ENCODE results near the gene MVB12B.

Gene MVB12B

GRCh38 chr9:126462617-126463016, 136.0 kb downstream of the MVB12B start:
- no peak overlapping the region for H3K27ac ChIP-seq (ENCODE audit: low read depth, low read length)
- H3K27me3 ChIP-seq (ENCODE audit: control insufficient read depth in 5 of 5, insufficient read depth in 4 of 5, low read length in 5 of 5), result no peaks in the 10 kb centered on the region
- no peak overlapping the region for H3K9ac ChIP-seq (ENCODE audit: low read length in 5 of 5)
- no peaks in the 10 kb centered on the region for H3K9me3 ChIP-seq (ENCODE audit: control insufficient read depth in 5 of 5, low read length in 5 of 5)
- no peaks in the 10 kb centered on the region for H3K4me1 ChIP-seq (ENCODE audit: control insufficient read depth in 5 of 5, insufficient read depth in 5 of 5, low read length in 5 of 5)
- H3K36me3 ChIP-seq (ENCODE audit: control insufficient read depth in 5 of 5, insufficient read depth in 5 of 5, low read length in 5 of 5), result peaks cover 0 to 17% (median 7%) of the 10 kb centered on the region in 5 donors
- no peak overlapping the region for H3K4me3 ChIP-seq (ENCODE audit: low read depth in 1 of 5, low read length in 5 of 5)

GRCh38 chr9:126463426-126463825, 136.8 kb downstream of the MVB12B start:
- Histone ChIP-seq H3K4me3 (ENCODE audit: low read depth in 1 of 5, low read length in 5 of 5) (no peak overlapping the region), H3K9me3 (ENCODE audit: control insufficient read depth in 5 of 5, low read length in 5 of 5) (no peaks in the 10 kb centered on the region), H3K4me1 (ENCODE audit: control insufficient read depth in 5 of 5, insufficient read depth in 5 of 5, low read length in 5 of 5) (peaks cover 0 to 2% (median 0%) of the 10 kb centered on the region in 5 donors), H3K36me3 (ENCODE audit: control insufficient read depth in 5 of 5, insufficient read depth in 5 of 5, low read length in 5 of 5) (peaks cover 0 to 21% (median 7%) of the 10 kb centered on the region in 5 donors), H3K9ac (ENCODE audit: low read length in 5 of 5) (no peak overlapping the region), H3K27ac (ENCODE audit: low read depth, low read length) (no peak overlapping the region), H3K27me3 (ENCODE audit: control insufficient read depth in 5 of 5, insufficient read depth in 4 of 5, low read length in 5 of 5) (no peaks in the 10 kb centered on the region)

- no peak overlapping the region for H3K9ac ChIP-seq (ENCODE audit: low read length in 5 of 5)
- H3K27me3 ChIP-seq (ENCODE audit: control insufficient read depth in 5 of 5, insufficient read depth in 4 of 5, low read length in 5 of 5), result no peaks in the 10 kb centered on the region
- no peak overlapping the region for H3K27ac ChIP-seq (ENCODE audit: low read depth, low read length)
- H3K36me3 ChIP-seq (ENCODE audit: control insufficient read depth in 5 of 5, insufficient read depth in 5 of 5, low read length in 5 of 5), result peaks cover 0 to 30% (median 11%) of the 10 kb centered on the region in 5 donors
- peaks cover 0 to 9% (median 0%) of the 10 kb centered on the region in 5 donors for H3K4me1 ChIP-seq (ENCODE audit: control insufficient read depth in 5 of 5, insufficient read depth in 5 of 5, low read length in 5 of 5)
- no peaks in the 10 kb centered on the region for H3K9me3 ChIP-seq (ENCODE audit: control insufficient read depth in 5 of 5, low read length in 5 of 5)
- H3K4me3 ChIP-seq (ENCODE audit: low read depth in 1 of 5, low read length in 5 of 5), result no peak overlapping the region
Measured at GRCh38 chr9:126464694-126465441, 138.2 kb downstream of the MVB12B start.

GRCh38 chr9:126465977-126466376, 139.3 kb downstream of the MVB12B start:
- Histone ChIP-seq H3K9ac (ENCODE audit: low read length in 5 of 5) (no peak overlapping the region), H3K4me1 (ENCODE audit: control insufficient read depth in 5 of 5, insufficient read depth in 5 of 5, low read length in 5 of 5) (peaks cover 0 to 20% (median 10%) of the 10 kb centered on the region in 5 donors), H3K27ac (ENCODE audit: low read depth, low read length) (no peak overlapping the region), H3K9me3 (ENCODE audit: control insufficient read depth in 5 of 5, low read length in 5 of 5) (no peaks in the 10 kb centered on the region), H3K36me3 (ENCODE audit: control insufficient read depth in 5 of 5, insufficient read depth in 5 of 5, low read length in 5 of 5) (peaks cover 0 to 24% (median 11%) of the 10 kb centered on the region in 5 donors), H3K4me3 (ENCODE audit: low read depth in 1 of 5, low read length in 5 of 5) (no peak overlapping the region), H3K27me3 (ENCODE audit: control insufficient read depth in 5 of 5, insufficient read depth in 4 of 5, low read length in 5 of 5) (no peaks in the 10 kb centered on the region)

- Histone ChIP-seq H3K36me3 (ENCODE audit: control insufficient read depth in 5 of 5, insufficient read depth in 5 of 5, low read length in 5 of 5) (peaks cover 0 to 24% (median 11%) of the 10 kb centered on the region in 5 donors), H3K9ac (ENCODE audit: low read length in 5 of 5) (no peak overlapping the region), H3K27ac (ENCODE audit: low read depth, low read length) (no peak overlapping the region)
Measured at GRCh38 chr9:126468141-126468825, 141.7 kb downstream of the MVB12B start.

GRCh38 chr9:126470241-126470993, 143.8 kb downstream of the MVB12B start:
- no peak overlapping the region for H3K27ac ChIP-seq (ENCODE audit: low read depth, low read length)
- H3K4me3 ChIP-seq (ENCODE audit: low read depth in 1 of 5, low read length in 5 of 5), result no peak overlapping the region
- H3K27me3 ChIP-seq (ENCODE audit: control insufficient read depth in 5 of 5, insufficient read depth in 4 of 5, low read length in 5 of 5), result no peaks in the 10 kb centered on the region
- peak overlapping the region in 1 of 5 donors; percentile 39 for H3K9ac ChIP-seq (ENCODE audit: low read length in 5 of 5)
- H3K4me1 ChIP-seq (ENCODE audit: control insufficient read depth in 5 of 5, insufficient read depth in 5 of 5, low read length in 5 of 5), result peaks cover 0 to 39% (median 19%) of the 10 kb centered on the region in 5 donors
- H3K9me3 ChIP-seq (ENCODE audit: control insufficient read depth in 5 of 5, low read length in 5 of 5), result no peaks in the 10 kb centered on the region
- H3K36me3 ChIP-seq (ENCODE audit: control insufficient read depth in 5 of 5, insufficient read depth in 5 of 5, low read length in 5 of 5), result peaks cover 0 to 21% (median 7%) of the 10 kb centered on the region in 5 donors

More at GRCh38 chr9:126468141-126468825, 141.7 kb downstream of the MVB12B start:
- no peaks in the 10 kb centered on the region for H3K27me3 ChIP-seq (ENCODE audit: control insufficient read depth in 5 of 5, insufficient read depth in 4 of 5, low read length in 5 of 5)
- peaks cover 0 to 39% (median 19%) of the 10 kb centered on the region in 5 donors for H3K4me1 ChIP-seq (ENCODE audit: control insufficient read depth in 5 of 5, insufficient read depth in 5 of 5, low read length in 5 of 5)
- H3K9me3 ChIP-seq (ENCODE audit: control insufficient read depth in 5 of 5, low read length in 5 of 5), result no peaks in the 10 kb centered on the region
- no peak overlapping the region for H3K4me3 ChIP-seq (ENCODE audit: low read depth in 1 of 5, low read length in 5 of 5)

GRCh38 chr9:126471084-126471624, 144.5 kb downstream of the MVB12B start:
- Histone ChIP-seq H3K9me3 (ENCODE audit: control insufficient read depth in 5 of 5, low read length in 5 of 5) (no peaks in the 10 kb centered on the region), H3K9ac (ENCODE audit: low read length in 5 of 5) (no peak overlapping the region), H3K27me3 (ENCODE audit: control insufficient read depth in 5 of 5, insufficient read depth in 4 of 5, low read length in 5 of 5) (no peaks in the 10 kb centered on the region), H3K4me1 (ENCODE audit: control insufficient read depth in 5 of 5, insufficient read depth in 5 of 5, low read length in 5 of 5) (peaks cover 0 to 39% (median 19%) of the 10 kb centered on the region in 5 donors), H3K27ac (ENCODE audit: low read depth, low read length) (no peak overlapping the region), H3K4me3 (ENCODE audit: low read depth in 1 of 5, low read length in 5 of 5) (no peak overlapping the region), H3K36me3 (ENCODE audit: control insufficient read depth in 5 of 5, insufficient read depth in 5 of 5, low read length in 5 of 5) (peaks cover 0 to 21% (median 7%) of the 10 kb centered on the region in 5 donors)

- no peaks in the 10 kb centered on the region for H3K9me3 ChIP-seq (ENCODE audit: control insufficient read depth in 5 of 5, low read length in 5 of 5)
- H3K27me3 ChIP-seq (ENCODE audit: control insufficient read depth in 5 of 5, insufficient read depth in 4 of 5, low read length in 5 of 5), result no peaks in the 10 kb centered on the region
- H3K36me3 ChIP-seq (ENCODE audit: control insufficient read depth in 5 of 5, insufficient read depth in 5 of 5, low read length in 5 of 5), result peaks cover 0 to 17% (median 7%) of the 10 kb centered on the region in 5 donors
- no peak overlapping the region for H3K4me3 ChIP-seq (ENCODE audit: low read depth in 1 of 5, low read length in 5 of 5)
- H3K9ac ChIP-seq (ENCODE audit: low read length in 5 of 5), result no peak overlapping the region
- H3K27ac ChIP-seq (ENCODE audit: low read depth, low read length), result no peak overlapping the region
- H3K4me1 ChIP-seq (ENCODE audit: control insufficient read depth in 5 of 5, insufficient read depth in 5 of 5, low read length in 5 of 5), result peaks cover 0 to 39% (median 19%) of the 10 kb centered on the region in 5 donors
Measured at GRCh38 chr9:126472198-126472947, 145.7 kb downstream of the MVB12B start.

- H3K27me3 ChIP-seq (ENCODE audit: control insufficient read depth in 5 of 5, insufficient read depth in 4 of 5, low read length in 5 of 5), result no peaks in the 10 kb centered on the region
- no peak overlapping the region for H3K9ac ChIP-seq (ENCODE audit: low read length in 5 of 5)
- no peak overlapping the region for H3K27ac ChIP-seq (ENCODE audit: low read depth, low read length)
- peaks cover 0 to 39% (median 19%) of the 10 kb centered on the region in 5 donors for H3K4me1 ChIP-seq (ENCODE audit: control insufficient read depth in 5 of 5, insufficient read depth in 5 of 5, low read length in 5 of 5)
- no peaks in the 10 kb centered on the region for H3K9me3 ChIP-seq (ENCODE audit: control insufficient read depth in 5 of 5, low read length in 5 of 5)
- H3K4me3 ChIP-seq (ENCODE audit: low read depth in 1 of 5, low read length in 5 of 5), result no peak overlapping the region
- peaks cover 0 to 16% (median 7%) of the 10 kb centered on the region in 5 donors for H3K36me3 ChIP-seq (ENCODE audit: control insufficient read depth in 5 of 5, insufficient read depth in 5 of 5, low read length in 5 of 5)
Measured at GRCh38 chr9:126472948-126473298, 146.3 kb downstream of the MVB12B start.
